Coronary artery (tissue), 2 donors: ENCODE measurements around the gene ATP6V0B.

Source experiments
- DNase-seq: peaks from one replicate; pipeline ENCODE4 v3.0.0-alpha.2; 2017; ENCODE audit warnings: low spot score
- H3K27ac ChIP-seq, 2 donors: fragments of 200-600 bp; sonication (generic); one replicate each; pipeline ENCODE4 v1.5.1; 2016 to 2019
- H3K4me3 ChIP-seq: fragments of 200-600 bp; sonication (generic); 2 replicates; pipeline ENCODE4 v1.5.1; 2016; ENCODE audit warnings: mild to moderate bottlenecking, moderate library complexity
- TF ChIP-seq, protein P1 (sequence below): fragments of 200-600 bp; sonication (generic); IDR thresholded peaks from one replicate; pipeline ENCODE4 v1.5.1; 2019; ENCODE audit warnings: antibody characterized with exemption

ATP6V0B gene

DNA sequence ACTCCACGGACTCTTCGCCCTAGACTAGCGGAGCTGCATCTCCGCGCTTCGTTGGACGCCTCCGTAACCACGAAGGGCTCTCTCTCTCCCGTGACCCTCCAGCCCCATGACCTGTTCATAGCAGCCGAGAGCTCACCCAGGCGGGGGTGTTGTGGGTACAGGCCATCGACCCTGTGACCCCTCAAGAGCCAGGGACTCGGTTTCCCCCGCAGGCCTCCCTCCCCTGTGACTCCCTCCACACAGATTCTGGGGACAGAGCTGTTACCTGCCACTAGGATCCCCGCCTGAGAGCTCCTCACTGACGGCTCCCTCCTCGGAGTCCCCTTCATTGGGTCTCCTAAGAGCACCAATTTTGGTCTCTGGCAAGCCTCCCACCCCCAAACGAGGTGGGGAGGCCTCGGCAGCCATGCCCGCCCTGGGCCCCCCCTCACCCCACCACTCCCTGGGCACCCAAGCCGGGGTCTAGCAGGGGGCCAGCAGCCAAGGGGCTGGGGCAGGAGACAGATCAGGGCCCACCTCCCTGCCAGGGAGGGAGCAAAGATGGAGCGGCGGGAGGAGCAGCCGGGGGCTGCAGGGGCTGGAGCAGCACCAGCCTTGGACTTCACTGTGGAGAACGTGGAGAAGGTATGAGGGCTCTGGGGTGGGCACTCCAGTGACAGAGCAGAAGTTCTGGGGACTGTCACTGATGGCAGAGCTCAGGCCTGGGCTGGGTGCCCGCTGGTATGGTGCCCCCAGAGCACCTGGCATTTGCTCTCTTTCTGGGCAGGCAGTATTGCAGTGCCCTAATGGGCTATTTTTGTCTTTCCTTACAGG, 27.5 kb upstream of the ATP6V0B start:
- Histone ChIP-seq H3K27ac (peak overlapping the region; percentile 92 to 98), H3K4me3 (peak overlapping the region; percentile 98)
- TF ChIP-seq, protein P1, sequence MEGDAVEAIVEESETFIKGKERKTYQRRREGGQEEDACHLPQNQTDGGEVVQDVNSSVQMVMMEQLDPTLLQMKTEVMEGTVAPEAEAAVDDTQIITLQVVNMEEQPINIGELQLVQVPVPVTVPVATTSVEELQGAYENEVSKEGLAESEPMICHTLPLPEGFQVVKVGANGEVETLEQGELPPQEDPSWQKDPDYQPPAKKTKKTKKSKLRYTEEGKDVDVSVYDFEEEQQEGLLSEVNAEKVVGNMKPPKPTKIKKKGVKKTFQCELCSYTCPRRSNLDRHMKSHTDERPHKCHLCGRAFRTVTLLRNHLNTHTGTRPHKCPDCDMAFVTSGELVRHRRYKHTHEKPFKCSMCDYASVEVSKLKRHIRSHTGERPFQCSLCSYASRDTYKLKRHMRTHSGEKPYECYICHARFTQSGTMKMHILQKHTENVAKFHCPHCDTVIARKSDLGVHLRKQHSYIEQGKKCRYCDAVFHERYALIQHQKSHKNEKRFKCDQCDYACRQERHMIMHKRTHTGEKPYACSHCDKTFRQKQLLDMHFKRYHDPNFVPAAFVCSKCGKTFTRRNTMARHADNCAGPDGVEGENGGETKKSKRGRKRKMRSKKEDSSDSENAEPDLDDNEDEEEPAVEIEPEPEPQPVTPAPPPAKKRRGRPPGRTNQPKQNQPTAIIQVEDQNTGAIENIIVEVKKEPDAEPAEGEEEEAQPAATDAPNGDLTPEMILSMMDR: no peak
- DNase-seq: no peak

DNA sequence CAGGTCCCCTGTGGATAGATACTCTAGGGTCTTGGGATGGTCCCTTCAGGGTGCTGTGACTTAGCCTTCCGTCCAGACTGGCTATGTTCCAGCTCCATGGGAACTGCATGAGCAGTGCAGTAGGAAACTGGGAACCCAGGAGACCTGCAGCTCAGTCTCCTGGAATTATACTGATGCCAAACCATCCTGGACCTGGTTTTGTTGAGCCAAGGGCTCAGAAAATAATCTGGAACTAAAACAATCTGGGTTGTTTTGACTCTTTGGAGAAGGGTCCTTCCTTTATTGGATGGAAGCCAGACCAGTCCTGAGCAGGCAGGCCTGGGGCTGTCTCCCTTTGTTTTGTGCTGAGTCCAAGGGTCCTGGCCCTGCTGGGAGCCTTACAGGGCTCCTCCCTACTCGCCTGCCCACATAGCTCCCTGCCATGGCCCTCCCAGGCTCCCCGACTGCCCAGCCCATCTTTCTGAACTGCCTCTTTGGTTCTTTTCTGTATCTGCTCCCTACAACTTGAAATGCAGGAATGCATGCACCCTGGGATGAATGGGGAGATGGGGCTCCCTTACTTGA, 26.8 kb upstream of the ATP6V0B start:
- H3K4me3 ChIP-seq: peak overlapping the region; percentile 98
- DNase-seq: no peak
- TF ChIP-seq, protein P1: no peak
- peak overlapping the region; percentile 92 to 98 for H3K27ac ChIP-seq

DNA sequence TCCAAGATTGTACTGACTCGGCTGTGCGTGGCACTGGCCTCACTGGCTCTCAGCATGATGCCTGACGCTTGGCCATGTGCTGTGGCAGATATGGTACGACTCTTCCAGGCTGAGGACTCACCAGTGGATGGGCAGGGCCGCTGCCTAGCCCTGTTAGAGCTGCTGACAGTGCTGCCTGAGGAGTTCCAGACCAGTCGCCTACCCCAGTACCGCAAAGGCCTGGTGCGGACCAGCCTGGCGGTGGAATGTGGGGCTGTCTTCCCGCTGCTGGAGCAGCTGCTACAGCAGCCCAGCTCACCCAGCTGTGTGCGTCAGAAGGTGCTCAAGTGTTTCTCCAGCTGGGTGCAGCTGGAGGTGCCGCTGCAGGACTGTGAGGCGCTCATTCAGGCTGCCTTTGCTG, 25.1 kb upstream of the ATP6V0B start:
- no peak for DNase-seq
- H3K27ac ChIP-seq: no peak overlapping the region
- TF ChIP-seq, protein P1: no peak
- H3K4me3 ChIP-seq: no peak overlapping the region

DNA sequence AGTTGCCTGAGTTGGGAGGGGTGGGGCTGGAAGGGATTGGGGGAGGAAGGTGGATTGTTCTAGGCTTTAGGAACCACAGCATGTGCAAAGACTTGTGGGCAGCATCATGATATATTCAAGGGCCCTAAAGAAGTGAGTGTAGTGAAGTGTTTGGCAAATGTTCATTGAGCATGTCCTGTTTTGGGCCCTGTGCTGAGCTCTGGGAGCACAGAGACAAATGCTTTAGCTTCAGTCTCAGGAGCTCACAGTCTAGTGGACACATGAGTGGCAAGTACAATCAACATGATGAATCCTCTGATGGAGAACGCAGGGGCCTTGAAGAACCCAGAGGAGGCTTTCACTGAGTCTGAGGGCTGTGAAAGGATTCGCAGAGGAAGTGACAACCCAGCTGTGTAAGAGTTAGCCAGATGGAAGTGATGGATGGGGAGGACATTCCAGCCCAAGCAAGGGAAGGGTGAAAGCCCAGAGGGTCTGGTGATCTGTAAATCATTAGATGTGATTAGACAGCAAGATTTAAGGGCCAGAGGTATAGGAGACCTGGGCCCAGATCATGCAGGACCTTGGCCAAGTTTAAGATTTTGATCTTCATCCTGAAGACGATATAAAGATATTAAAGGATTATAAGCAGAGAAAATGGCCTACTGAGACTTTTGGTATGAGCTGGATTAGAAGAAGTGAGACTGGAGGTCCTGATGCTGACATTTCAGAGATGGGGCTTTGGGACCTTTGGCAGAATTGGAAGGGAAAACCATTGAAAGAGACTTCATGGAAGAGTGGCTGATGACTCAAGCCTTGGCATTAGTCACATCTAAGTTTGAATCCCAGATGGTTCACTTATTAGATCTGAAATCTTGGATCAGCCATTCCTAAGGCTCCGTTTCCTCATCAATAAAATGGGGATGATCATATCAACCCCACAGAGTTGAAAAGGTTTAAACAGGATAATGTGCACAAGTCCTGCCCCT, 23.5 kb upstream of the ATP6V0B start:
- DNase-seq: no peak
- Histone ChIP-seq H3K27ac (no peak overlapping the region), H3K4me3 (no peak overlapping the region)
- TF ChIP-seq, protein P1: no peak

DNA sequence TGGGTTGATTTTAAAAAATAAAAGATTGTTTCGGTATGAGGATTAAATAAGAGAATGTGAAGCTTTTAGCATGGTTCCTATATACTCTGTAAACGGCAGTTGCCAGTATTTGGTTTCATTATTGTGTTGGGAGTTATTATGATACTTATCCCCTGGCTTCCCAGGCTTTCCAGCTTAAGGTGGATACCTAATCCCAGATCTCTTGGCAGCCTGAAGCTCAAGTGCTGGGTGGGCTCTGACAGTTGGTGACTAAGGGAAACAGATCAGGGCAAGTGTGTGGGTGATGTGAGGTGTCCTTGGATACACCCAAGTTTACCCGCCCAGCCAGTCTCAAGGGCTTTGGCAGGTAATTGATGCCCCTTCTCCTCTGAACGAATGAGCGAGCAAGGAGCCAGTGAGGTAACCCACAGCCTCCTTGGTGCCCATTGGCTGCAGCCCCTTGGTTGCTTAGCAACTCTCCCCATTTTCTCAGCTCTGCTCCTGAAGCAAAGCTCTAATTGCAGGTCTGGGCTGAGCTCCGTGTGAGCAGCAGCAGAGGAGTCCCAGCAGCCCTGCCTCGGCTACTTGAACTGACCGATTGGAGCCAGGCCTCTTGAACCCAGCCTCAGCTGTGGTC, 21.9 kb upstream of the ATP6V0B start:
- no peak overlapping the region for H3K4me3 ChIP-seq
- TF ChIP-seq, protein P1: no peak
- H3K27ac ChIP-seq: no peak overlapping the region
- no peak for DNase-seq

DNA sequence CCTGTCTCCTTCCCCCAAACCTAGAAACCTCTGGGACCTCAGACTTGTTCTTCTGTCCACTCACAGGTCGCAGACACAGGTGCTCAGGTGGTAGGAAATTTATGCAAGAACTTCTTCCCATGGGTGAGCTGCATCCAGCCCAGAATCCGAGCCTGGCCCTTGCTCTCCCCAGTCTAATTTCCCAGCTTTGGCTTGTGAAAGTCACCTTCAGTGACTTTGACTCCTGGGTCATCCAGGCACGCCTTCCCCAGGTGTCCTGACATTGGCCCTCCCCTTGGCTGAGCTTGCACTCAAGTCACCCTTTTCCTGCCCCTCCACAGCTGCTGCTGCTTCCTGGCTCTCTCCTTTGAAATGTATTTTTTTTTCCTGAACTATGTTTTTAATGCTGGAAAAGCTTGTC, 21.4 kb upstream of the ATP6V0B start:
- TF ChIP-seq, protein P1: no peak
- no peak overlapping the region for H3K4me3 ChIP-seq
- no peak overlapping the region for H3K27ac ChIP-seq
- DNase-seq: no peak
